ENCODE measurements around the gene B3GNT7. TPM values are rescaled to one million over a fixed set of nuclear protein-coding genes. Genes with fewer than 3 reads are reported as not detected.
A peak's percentile ranks its signal among the peaks of the same experiment; 100 is the strongest.

Gene B3GNT7
- total RNA-seq, 2 donors from 2014 or later: 244 to 258 TPM

DNA sequence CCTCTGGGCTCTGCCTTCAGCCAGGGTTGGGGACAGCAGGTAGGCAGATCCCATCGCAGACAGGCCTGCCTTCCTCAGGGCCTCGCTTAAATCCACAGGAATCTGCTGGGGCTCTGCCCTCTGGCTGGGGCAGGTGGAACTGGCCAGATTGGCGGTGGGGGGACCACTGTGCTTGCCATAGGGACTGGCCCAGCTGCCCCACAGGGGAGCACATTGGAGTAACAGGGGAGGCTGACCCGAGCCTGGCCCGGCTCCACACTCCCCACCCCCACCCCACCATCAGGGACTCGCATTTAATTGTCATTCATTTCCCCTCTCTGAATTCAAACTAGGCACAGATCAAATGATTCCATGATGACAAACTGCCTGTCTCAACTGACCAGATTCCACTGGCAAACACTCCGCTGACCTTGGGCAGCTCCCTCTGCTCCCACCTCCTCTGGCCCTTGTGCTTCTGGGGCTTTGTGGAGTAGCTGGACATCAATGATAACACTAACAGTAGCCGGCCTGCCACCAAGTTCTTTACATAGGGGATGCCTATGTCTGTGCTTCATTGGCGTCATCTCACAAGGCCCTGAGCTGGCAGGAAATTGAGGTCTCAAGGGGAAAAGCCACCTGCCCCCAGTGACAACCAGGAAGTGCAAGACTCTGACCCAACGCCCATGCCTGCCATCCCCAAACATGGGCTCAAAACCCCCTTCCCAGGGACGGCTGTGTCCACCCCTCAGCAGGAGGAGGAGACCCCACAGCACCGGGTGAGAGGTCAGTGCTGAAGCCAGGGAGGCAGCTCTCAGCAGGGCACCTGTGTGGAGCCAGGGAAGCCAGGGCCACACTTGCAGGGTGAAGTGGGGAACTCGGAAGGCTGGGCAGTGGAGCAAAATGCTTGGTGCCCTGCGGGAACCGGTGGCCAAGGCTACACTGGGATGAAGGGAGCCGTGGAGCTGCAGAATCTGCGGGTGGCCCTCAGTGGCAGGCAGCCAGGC, 2.1 kb upstream of the B3GNT7 start:
- H3K36me3 ChIP-seq: peaks cover 1% of the 10 kb centered on the region
- no peaks in the 10 kb centered on the region for H3K9me3 ChIP-seq
- H3K9ac ChIP-seq (ENCODE audit: low read depth in 2 of 2, low read length in 2 of 2): no peak overlapping the region
- TF ChIP-seq, protein P1, sequence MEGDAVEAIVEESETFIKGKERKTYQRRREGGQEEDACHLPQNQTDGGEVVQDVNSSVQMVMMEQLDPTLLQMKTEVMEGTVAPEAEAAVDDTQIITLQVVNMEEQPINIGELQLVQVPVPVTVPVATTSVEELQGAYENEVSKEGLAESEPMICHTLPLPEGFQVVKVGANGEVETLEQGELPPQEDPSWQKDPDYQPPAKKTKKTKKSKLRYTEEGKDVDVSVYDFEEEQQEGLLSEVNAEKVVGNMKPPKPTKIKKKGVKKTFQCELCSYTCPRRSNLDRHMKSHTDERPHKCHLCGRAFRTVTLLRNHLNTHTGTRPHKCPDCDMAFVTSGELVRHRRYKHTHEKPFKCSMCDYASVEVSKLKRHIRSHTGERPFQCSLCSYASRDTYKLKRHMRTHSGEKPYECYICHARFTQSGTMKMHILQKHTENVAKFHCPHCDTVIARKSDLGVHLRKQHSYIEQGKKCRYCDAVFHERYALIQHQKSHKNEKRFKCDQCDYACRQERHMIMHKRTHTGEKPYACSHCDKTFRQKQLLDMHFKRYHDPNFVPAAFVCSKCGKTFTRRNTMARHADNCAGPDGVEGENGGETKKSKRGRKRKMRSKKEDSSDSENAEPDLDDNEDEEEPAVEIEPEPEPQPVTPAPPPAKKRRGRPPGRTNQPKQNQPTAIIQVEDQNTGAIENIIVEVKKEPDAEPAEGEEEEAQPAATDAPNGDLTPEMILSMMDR (IDR thresholded peaks at IDR 0.05): no peak
- no peak for DNase-seq
- no peaks in the 10 kb centered on the region for H3K27me3 ChIP-seq
- no peak overlapping the region for H3K4me3 ChIP-seq
- peaks cover 1% of the 10 kb centered on the region for H3K4me1 ChIP-seq
- H3K27ac ChIP-seq: no peak overlapping the region
- intact Hi-C loops (cut with DNase I): no loop called here

DNA sequence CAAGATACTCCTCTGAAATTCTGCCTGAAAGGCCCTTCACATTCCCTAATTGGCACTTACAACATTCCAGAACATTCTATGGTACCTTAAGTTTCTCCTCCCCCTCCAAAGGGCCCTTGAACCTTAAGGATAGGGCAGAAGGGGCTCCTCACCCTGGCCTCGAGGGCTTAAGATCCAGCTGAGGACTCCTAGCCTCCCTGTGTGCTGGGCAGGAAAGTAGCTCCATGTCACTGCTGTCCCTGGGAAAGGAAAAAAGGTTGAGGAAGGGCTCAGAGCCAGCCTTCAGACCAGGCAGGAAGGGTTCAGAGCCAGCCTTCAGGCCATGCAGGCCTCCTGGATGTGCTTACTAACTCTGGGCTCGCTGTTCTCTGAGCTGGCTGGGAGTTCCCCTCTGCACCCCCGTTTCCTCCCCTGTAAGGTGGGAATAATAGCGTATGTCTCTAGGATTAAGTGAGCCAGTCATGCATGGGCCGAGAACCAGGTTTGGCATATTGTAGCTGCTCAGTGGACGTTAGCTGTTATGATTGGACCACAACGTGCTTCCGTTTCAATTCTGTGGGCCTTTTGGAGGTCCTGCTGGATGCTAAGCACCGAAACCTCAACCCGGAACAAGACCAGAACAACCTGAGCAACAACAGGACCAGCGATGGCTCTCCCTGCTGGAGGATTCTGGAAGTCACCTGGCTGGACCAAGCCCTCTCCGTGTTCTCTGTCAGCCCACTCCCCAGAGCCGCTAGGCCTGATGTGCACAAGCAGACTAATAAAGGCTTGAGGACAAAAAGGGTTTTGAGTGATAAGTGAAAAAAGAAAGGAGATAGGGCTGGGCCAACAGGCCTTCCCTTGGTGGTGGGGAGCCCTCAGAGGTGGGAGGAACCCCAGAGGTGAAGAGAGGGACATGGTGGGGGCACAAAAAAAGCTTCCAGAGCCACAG, 1.0 kb upstream of the B3GNT7 start:
- H3K27ac ChIP-seq: peak overlapping the region; percentile 55
- intact Hi-C loops (cut with DNase I): loop anchor here (5.0 kb wide), 1 partner anchor 97 kb away; no protein-coding TSS in a partner anchor
- TF ChIP-seq, protein P1 (IDR thresholded peaks at IDR 0.05): peak; percentile 49
- peak; percentile 67 for DNase-seq
- H3K9me3 ChIP-seq: no peaks in the 10 kb centered on the region
- peak overlapping the region in 1 of 2 donors; percentile 58 for H3K9ac ChIP-seq (ENCODE audit: low read depth in 2 of 2, low read length in 2 of 2)
- peak overlapping the region; percentile 77 for H3K4me3 ChIP-seq
- no peaks in the 10 kb centered on the region for H3K27me3 ChIP-seq
- H3K4me1 ChIP-seq: peaks cover 6% of the 10 kb centered on the region
- peaks cover 7% of the 10 kb centered on the region for H3K36me3 ChIP-seq

DNA sequence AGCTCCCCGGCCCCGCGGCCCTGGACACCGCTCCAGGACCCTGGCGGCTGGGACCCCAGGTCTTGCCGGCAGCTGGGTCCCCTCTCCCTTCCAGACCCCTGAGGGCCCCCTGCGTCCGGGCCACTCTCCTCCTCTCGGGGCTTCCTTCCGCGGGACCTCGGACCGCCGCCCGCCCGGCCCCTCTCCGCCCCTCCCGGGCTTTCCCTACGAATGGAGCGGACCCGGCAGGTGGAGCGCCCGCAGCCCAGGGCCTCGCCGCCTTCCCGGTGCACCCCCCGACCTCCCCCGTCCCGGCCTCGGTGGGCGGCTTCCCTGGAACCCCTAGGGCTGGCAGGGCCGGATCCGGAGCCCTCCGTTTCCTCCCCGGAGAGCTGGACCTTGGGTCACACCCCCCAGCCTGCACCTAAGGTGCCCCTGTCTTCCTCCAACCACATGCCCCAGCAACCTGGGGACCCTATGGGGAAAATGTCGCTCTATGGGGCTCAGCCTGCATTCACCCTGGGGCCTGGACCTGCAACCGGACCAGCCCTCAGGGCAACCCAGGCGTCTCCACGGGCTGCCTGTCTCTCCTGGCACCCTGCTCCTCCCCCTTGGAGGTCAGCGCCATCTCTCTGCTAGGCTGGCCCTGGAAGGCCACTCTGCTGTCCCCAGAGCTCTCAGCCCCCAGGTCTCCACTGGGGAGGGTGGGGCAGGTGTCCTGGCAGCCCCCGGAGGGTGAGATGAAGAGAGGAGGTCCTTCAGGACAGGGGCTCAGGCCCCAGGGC, 730 bp downstream of the B3GNT7 start:
- no peak for DNase-seq
- intact Hi-C loops (cut with DNase I): loop anchor here (5.0 kb wide), 1 partner anchor 99 kb away; no protein-coding TSS in a partner anchor
- Histone ChIP-seq H3K27me3 (no peaks in the 10 kb centered on the region), H3K9ac (ENCODE audit: low read depth in 2 of 2, low read length in 2 of 2) (peak overlapping the region; percentile 80 to 81), H3K9me3 (no peaks in the 10 kb centered on the region), H3K4me1 (peaks cover 9% of the 10 kb centered on the region), H3K36me3 (peaks cover 7% of the 10 kb centered on the region), H3K4me3 (peak overlapping the region; percentile 77), H3K27ac (peak overlapping the region; percentile 60)
- TF ChIP-seq, protein P1 (IDR thresholded peaks at IDR 0.05): no peak

DNA sequence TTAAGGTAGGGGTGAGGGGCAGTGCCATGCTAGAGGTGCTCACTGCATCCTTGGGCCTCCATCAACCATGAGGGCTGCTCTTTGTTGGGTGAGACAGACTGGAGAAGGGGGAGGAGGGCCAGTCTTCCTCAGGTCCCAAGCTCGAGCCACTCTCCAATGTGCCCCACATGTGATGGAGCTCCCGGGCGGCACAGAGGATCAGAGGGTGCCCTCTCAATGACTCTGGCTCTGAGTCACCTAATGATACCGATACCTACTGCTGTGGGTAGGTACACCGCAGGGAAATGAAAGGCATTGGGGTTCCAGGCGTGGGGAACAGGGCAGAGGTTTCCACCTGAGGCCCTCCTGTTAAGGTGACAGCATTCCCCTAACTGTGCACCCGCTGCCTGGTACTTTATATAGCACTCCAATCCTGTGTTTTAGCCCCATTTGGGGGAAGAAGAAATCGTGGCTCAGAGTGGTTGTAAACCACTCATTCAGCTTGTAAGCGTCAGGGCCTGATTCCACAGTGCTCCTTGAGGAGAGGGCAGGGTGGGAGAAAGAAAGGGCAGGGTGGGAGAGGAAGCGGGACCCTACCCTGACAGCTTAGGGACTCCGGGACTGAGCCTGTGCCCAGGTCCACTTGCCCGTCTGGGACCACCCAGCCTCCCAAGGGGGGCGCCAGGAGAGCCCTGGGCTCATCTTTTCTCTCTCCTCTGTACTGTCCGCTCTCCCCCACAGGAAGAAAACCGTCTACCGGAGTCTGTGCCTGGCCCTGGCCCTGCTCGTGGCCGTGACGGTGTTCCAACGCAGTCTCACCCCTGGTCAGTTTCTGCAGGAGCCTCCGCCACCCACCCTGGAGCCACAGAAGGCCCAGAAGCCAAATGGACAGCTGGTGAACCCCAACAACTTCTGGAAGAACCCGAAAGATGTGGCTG, 1.8 kb downstream of the B3GNT7 start:
- Histone ChIP-seq H3K9me3 (no peaks in the 10 kb centered on the region), H3K36me3 (peaks cover 7% of the 10 kb centered on the region), H3K4me1 (peaks cover 9% of the 10 kb centered on the region), H3K27ac (peak overlapping the region; percentile 60), H3K4me3 (peak overlapping the region; percentile 77), H3K27me3 (no peaks in the 10 kb centered on the region), H3K9ac (ENCODE audit: low read depth in 2 of 2, low read length in 2 of 2) (peak overlapping the region in 1 of 2 donors; percentile 81)
- TF ChIP-seq, protein P1 (IDR thresholded peaks at IDR 0.05): no peak
- peak; percentile 18 for DNase-seq
- intact Hi-C loops (cut with DNase I): loop anchor here (5.0 kb wide), 1 partner anchor 100 kb away; no protein-coding TSS in a partner anchor

All from colonic mucosa (tissue), 4 donors.